Left ventricle myocardium superior (tissue), 1 donor: ENCODE results near the gene P2RX3. TPM values are rescaled to one million over a fixed set of nuclear protein-coding genes. Genes with fewer than 3 reads are reported as not detected.
"Not testable (repeated sequence)": the region's sequence is repeated elsewhere in the genome, so short reads cannot be mapped to it uniquely, and the experiment has no call there.

ENCODE experiments used
- ATAC-seq: fragments of 200-7000 bp; cut with Tn5 transposase; one replicate; pipeline ENCODE4 v1.9.1; 2020; ENCODE audit warnings: mild to moderate bottlenecking, moderate library complexity
- DNase-seq: peaks from one replicate; pipeline ENCODE4 v3.0.0-alpha.2; 2020
- intact Hi-C: fragments of 100-400 bp; cut with micrococcal nuclease; formaldehyde crosslinking; loops from one replicate; pipeline ENCODE4 v1.11.0; 2022
- total RNA-seq: library from RNA; stranded (reverse); fragmentation: NEBNext Ultra II Directional; extraction: Animal tissue kit (Norgen Biotek cat#: 25700); gene quantifications from one replicate; pipeline ENCODE4 v1.2.1, GENCODE V29; 2021
- donor health status: DM: no; HTN: yes; CAD: no; lungs with severe emphysema.

The P2RX3 gene
- total RNA-seq, 1 donor from 2014 or later: 4.5 TPM

GRCh38 chr11:57360991-57361390, 22.8 kb downstream of the P2RX3 start:
- intact Hi-C loops: loop anchor here (10.0 kb wide), 1 partner anchor 74 kb away; no protein-coding TSS in a partner anchor
- ATAC-seq (no peak), DNase-seq (no peak)

- intact Hi-C loops: loop anchor here (10.0 kb wide), 1 partner anchor 73 kb away; no protein-coding TSS in a partner anchor
- ATAC-seq, DNase-seq: not testable (repeated sequence)
These were observed 23.3 kb downstream of the P2RX3 start for GRCh38 chr11:57361420-57361819.

GRCh38 chr11:57361926-57362325, 23.8 kb downstream of the P2RX3 start:
- no peak for ATAC-seq
- intact Hi-C loops: loop anchor here (10.0 kb wide), 1 partner anchor 73 kb away; no protein-coding TSS in a partner anchor

GRCh38 chr11:57363131-57364080, 25.3 kb downstream of the P2RX3 start:
- ATAC-seq (no peak), DNase-seq (no peak)
- intact Hi-C loops: loop anchor here (10.0 kb wide), 1 partner anchor 71 kb away; no protein-coding TSS in a partner anchor

More at GRCh38 chr11:57361926-57362325, 23.8 kb downstream of the P2RX3 start:
- no peak for DNase-seq

GRCh38 chr11:57364851-57365660, 26.9 kb downstream of the P2RX3 start:
- intact Hi-C loops: loop anchor here (10.0 kb wide), 1 partner anchor 70 kb away; no protein-coding TSS in a partner anchor
- no peak for ATAC-seq
- no peak for DNase-seq

- intact Hi-C loops: loop anchor here (10.0 kb wide), 1 partner anchor 67 kb away; no protein-coding TSS in a partner anchor
- ATAC-seq (no peak), DNase-seq (no peak)
These were observed 30.1 kb downstream of the P2RX3 start for GRCh38 chr11:57368106-57368844.

GRCh38 chr11:57368845-57369232, 30.7 kb downstream of the P2RX3 start:
- intact Hi-C loops: loop anchor here (10.0 kb wide), 1 partner anchor 66 kb away; no protein-coding TSS in a partner anchor
- no peak for ATAC-seq
- no peak for DNase-seq

- intact Hi-C loops: no loop called here
- DNase-seq: no peak
- ATAC-seq: no peak
These were observed 32.1 kb downstream of the P2RX3 start for GRCh38 chr11:57370251-57370650.

- ATAC-seq (no peak), DNase-seq (no peak)
- intact Hi-C loops: no loop called here
These were observed 32.8 kb downstream of the P2RX3 start for GRCh38 chr11:57370941-57371340.

- DNase-seq (no peak), ATAC-seq (peak; percentile 65)
- intact Hi-C loops: no loop called here
These were observed 35.0 kb downstream of the P2RX3 start for GRCh38 chr11:57373146-57373545.

GRCh38 chr11:57374966-57375365, 36.8 kb downstream of the P2RX3 start:
- ATAC-seq (no peak), DNase-seq (no peak)
- intact Hi-C loops: no loop called here

- DNase-seq (no peak), ATAC-seq (no peak)
- intact Hi-C loops: no loop called here
These were observed 37.3 kb downstream of the P2RX3 start for GRCh38 chr11:57375490-57375889.

GRCh38 chr11:57376095-57377090, 38.2 kb downstream of the P2RX3 start:
- intact Hi-C loops: no loop called here
- no peak for ATAC-seq
- no peak for DNase-seq

- ATAC-seq: no peak
- no peak for DNase-seq
- intact Hi-C loops: no loop called here
These were observed 39.0 kb downstream of the P2RX3 start for GRCh38 chr11:57377107-57377506.

- intact Hi-C loops: no loop called here
- ATAC-seq: no peak
- DNase-seq: no peak
These were observed 40.0 kb downstream of the P2RX3 start for GRCh38 chr11:57378186-57378585.

GRCh38 chr11:57379732-57380131, 41.6 kb downstream of the P2RX3 start:
- intact Hi-C loops: no loop called here
- ATAC-seq (no peak), DNase-seq (no peak)

- intact Hi-C loops: no loop called here
- no peak for DNase-seq
- ATAC-seq: no peak
These were observed 42.8 kb downstream of the P2RX3 start, which contains the start of gene PRG3 for GRCh38 chr11:57380975-57381374. PRG3 (minus strand) TSS chr11:57381150; CDS start chr11:57380708, 442 bp downstream.
